Stimulated activated CD4-positive, alpha-beta T cell treated with anti-CD3 and anti-CD28 coated beads, Interleukin-4, amount 100 ng/mL, for 24 hours (primary cell): ENCODE measurements around the gene TNIK.

Experiments used
- DNase-seq: peaks from one replicate; pipeline ENCODE4 v3.0.0-alpha.2; 2020

The TNIK gene

DNA sequence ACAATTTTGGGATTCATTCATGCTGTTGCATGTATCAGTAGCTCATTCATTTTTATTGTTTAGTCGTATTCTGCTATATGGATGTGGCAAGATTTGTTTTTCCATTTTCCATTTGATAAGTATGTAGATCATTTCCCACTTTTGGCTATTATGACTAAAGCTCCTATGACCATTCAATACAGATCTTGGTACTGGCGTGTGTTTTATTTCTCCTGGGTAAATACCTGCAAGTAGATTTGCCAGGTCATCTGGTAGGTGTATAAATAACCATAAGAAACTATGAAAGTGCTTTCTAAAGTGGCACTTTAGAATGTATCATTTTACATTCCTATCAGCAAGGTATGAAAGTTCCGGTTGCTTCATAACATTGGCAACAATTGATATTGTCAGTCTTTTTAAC, 124.6 kb downstream of the TNIK start:
- no peak for DNase-seq

- DNase-seq, result no peak
Measured at GRCh38 chr3:171334465-171334811, 125.8 kb downstream of the TNIK start.

GRCh38 chr3:171333784-171334464, 126.3 kb downstream of the TNIK start:
- DNase-seq, result no peak

- DNase-seq, result no peak
Measured at GRCh38 chr3:171330938-171331337, 129.3 kb downstream of the TNIK start.

- no peak for DNase-seq
Measured at GRCh38 chr3:171329746-171330145, 130.5 kb downstream of the TNIK start.

- peak; percentile 21 for DNase-seq
Measured at GRCh38 chr3:171328419-171329082, 131.7 kb downstream of the TNIK start.

- DNase-seq, result no peak
Measured at GRCh38 chr3:171327441-171328174, 132.6 kb downstream of the TNIK start.

- no peak for DNase-seq
Measured at GRCh38 chr3:171326717-171327440, 133.3 kb downstream of the TNIK start.

- DNase-seq, result no peak
Measured at GRCh38 chr3:171323938-171324536, 136.2 kb downstream of the TNIK start.

- no peak for DNase-seq
Measured at GRCh38 chr3:171321559-171322360, 138.4 kb downstream of the TNIK start.

DNA sequence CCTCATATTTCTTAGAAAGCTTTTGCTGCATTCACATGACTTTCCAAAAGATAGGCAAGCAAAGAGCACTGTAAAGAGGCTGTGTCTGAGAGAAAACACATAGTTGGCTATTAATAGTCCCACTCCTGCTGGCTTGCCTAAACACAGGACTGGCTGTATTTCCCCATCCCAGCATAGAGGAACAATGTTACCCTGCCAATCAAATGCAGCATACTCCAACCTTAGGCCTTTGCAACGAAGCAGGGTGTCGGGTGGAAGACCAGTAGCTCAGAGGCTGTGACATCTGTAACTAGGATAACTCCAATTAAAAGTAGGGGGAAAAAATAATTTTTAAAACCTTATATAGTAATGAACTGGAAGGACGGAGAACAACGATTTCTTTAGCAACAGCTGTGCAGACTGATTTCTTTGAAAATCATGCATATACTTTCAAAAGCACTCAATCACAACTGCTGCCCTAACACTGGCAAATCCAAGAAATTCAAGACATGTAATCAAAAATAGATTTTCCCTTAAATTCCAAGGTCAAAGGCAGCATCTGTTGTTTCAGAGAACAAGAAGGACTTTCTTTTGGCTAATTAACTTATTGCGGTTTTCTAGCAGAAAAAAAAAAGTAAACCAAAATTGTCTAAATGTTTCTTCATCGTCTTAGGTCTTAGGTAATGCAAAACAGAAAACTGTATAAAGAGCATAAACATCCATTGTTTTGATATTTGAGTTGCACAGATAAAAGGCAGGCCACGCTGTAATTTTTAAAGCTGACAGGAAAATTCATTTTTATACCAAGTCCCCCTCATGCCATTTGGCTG, 139.3 kb downstream of the TNIK start:
- DNase-seq, result no peak

GRCh38 chr3:171317171-171317570, 143.0 kb downstream of the TNIK start:
- DNase-seq, result no peak

DNA sequence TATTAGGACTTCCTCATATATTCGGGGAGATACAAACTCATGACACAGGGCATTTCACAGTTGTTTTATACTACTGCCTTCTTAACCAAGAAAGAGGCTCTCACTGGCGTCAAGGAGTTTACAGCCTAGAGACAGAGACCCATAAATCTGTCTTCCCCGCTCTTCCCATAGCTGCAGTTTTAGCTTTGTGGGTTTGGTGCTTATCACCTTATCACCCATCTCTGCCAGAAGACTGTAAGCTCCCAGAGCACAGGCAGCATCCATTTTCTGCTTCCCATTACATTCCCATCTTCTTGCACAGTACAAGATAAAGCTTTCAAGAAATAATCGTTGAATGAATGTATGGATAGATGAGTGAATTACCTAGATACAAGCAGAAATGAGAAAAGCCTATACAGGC, 144.3 kb downstream of the TNIK start:
- DNase-seq, result no peak

- DNase-seq, result no peak
Measured at GRCh38 chr3:171315101-171315500, 145.1 kb downstream of the TNIK start.

DNA sequence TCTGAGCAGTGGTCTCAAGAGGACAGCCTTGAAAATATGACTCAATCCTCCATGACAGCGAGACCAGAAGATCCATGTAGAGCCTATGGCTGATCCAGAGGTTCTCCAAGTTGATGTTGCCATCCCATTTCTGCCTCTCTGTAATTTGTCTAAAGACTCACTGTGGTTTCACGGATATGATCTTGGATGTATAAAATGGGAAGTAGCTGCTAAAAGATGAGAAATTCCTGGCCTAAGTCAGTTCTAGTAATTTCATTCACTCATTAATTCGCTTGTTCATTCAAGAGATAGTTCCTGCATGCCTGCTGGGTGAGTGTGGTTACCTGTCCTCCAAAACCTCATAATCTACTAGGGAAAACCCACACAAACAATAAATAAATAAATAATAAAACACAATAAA, 145.9 kb downstream of the TNIK start:
- no peak for DNase-seq

DNA sequence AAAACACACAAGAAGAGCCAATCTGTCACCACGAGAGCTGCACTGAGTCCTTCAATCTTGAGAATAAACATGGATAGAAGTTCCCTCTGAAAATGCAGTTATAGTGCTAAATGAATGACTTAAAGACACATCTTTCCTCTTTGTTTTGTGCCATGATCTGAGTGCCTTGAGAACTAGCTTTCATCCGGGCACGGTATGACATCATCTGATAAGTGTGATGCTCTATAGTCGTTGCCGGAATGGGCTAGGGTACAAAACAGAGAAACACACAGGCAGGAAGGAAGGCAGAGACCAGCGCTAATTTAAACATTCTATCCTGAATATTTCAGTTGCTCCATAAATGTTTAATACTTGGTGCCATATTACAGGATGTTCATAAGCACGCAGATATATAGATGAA, 146.5 kb downstream of the TNIK start:
- no peak for DNase-seq

DNA sequence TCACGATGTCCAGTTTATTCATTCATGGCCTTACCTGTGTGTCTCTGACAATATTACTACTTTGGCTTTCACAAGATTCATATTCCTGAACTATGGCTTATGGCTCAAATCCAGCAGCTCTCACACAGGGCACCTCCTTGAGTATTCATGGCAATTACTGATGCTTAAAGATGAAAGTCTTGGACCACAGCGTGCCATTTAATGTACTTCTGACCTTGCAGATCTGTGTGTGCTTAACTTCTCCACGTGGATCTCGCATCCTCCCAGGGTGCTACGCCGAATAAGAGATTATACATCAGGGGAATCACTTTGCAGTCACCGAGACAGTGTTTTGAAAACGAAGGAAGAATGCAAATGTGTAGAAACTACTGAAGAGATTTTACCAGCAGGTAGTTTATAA, 147.5 kb downstream of the TNIK start:
- DNase-seq, result no peak

DNA sequence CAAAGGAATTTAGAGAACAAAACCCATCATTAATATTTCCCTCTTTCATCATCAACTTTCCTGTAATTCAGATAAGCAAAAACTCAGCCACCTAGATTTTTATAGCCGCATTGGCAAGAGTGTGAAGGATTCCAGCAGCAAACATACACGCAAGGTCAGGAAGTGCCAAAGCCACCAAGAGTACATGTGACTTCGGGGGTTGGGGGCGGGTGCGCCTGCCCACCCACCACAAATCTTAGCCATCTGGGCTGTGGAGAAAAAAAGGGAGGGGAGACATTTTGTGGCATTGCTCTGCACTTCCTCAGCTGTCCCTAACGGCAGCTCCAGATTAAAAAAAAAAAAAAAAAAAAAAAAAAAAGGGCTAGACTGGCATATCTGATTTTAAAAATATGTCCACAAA, 148.4 kb downstream of the TNIK start:
- DNase-seq, result no peak

DNA sequence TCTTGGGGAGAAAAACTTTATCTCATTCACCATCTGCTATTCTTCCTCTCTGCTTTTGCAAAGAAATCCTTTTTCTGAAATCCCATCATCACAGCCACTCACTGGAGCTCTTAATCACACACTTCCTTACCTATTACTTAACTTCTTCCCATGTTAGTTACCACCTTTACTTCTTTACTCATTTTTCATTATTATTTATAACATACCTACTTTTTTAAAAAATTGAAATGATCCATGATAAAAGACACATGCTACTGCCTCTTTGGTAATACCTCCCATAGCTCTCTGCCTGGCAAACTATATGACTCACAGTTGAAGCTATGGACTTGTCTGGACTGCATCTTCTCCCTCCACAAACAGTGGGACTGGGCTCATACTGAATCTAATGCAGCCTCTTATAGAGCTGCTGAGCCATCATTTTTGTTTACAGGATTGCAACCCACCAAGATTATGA, 150.3 kb downstream of the TNIK start:
- no peak for DNase-seq

- no peak for DNase-seq
Measured at GRCh38 chr3:171307988-171308387, 152.2 kb downstream of the TNIK start.

DNA sequence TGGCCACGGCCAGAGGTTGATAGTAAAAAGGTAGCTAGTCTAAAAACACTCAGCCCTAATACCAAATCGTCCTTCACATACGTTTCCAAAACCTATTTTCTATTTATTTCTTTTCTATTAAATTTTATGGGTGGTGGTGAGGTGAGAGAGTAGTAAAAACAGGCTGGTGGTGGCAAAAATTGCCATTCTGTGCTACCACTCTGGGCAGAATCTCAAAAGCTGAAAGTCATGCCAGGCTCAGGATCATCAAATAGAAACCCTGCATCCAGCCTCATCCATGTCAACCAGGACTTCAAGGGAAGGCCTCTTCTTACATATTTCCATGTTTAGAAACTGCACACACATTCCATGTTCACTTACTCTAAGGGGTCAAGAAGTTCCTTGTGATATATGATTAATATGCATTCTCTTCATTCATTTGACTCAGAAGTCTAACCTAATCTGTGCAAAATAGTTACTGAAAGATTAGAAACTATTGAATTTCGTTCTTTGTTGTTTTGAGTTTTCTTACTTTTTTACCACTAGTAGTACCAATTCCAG, 153.1 kb downstream of the TNIK start:
- no peak for DNase-seq
